Nucleus accumbens (tissue), 56 donors: ENCODE results near the gene SNRPF.

Source experiments
- DNase-seq, 56 donors: peaks; one replicate each; lab custom pipeline; 2025; lab: John Stamatoyannopoulos, UW

SNRPF gene

GRCh38 chr12:95857799-95858198 lies 953 bp upstream of the SNRPF start:
- peak in 1 of 56 donors; percentile 2 for DNase-seq

GRCh38 chr12:95859344-95859816 lies 628 bp downstream of the SNRPF start:
- peak in 3 of 56 donors; percentile 32 to 45 (median 38) for DNase-seq

GRCh38 chr12:95859947-95860850 lies 1.4 kb downstream of the SNRPF start:
- DNase-seq, result no peak

- DNase-seq, result no peak
These were observed 3.3 kb downstream of the SNRPF start for GRCh38 chr12:95862038-95862437.

- DNase-seq, result no peak
These were observed 4.6 kb downstream of the SNRPF start for GRCh38 chr12:95863337-95863736.

GRCh38 chr12:95870897-95871296 lies 12.1 kb downstream of the SNRPF start:
- no peak for DNase-seq

- no peak for DNase-seq
These were observed 15.7 kb downstream of the SNRPF start for GRCh38 chr12:95874452-95874851.

- DNase-seq, result no peak
These were observed 18.9 kb downstream of the SNRPF start for GRCh38 chr12:95877622-95878021.

- DNase-seq, result no peak
These were observed 22.1 kb downstream of the SNRPF start for GRCh38 chr12:95880895-95881294.

GRCh38 chr12:95881331-95881955 lies 22.7 kb downstream of the SNRPF start:
- DNase-seq, result no peak

GRCh38 chr12:95882080-95882479 lies 23.3 kb downstream of the SNRPF start:
- DNase-seq, result no peak

- no peak for DNase-seq
These were observed 24.1 kb downstream of the SNRPF start for GRCh38 chr12:95882873-95883272.

GRCh38 chr12:95884998-95885397 lies 26.2 kb downstream of the SNRPF start:
- no peak for DNase-seq

GRCh38 chr12:95887311-95887710 lies 28.6 kb downstream of the SNRPF start:
- no peak for DNase-seq

- no peak for DNase-seq
These were observed 32.2 kb downstream of the SNRPF start for GRCh38 chr12:95890958-95891357.

- DNase-seq, result no peak
These were observed 38.1 kb downstream of the SNRPF start for GRCh38 chr12:95896846-95897245.

- no peak for DNase-seq
These were observed 39.3 kb downstream of the SNRPF start for GRCh38 chr12:95898081-95898480.

- DNase-seq, result no peak
These were observed 49.8 kb downstream of the SNRPF start for GRCh38 chr12:95908573-95908972.

- DNase-seq, result no peak
These were observed 51.1 kb downstream of the SNRPF start for GRCh38 chr12:95909871-95910270.
